Right lobe of liver (tissue), 6 donors: ENCODE data around the gene TNNC1. TPM values are rescaled to one million over a fixed set of nuclear protein-coding genes. Genes with fewer than 3 reads are reported as not detected.

Experiments used
- ATAC-seq, 4 donors: fragments of 200-7000 bp; cut with Tn5 transposase; one replicate each; pipeline ENCODE4 v1.9.1; 2020; ENCODE audit warnings: mild to moderate bottlenecking in 4 of 4, moderate library complexity in 4 of 4
- DNase-seq, 3 donors: peaks; one replicate each; pipeline ENCODE4 v3.0.0-alpha.2; 2020
- H3K27ac ChIP-seq, 3 donors: fragments of 200-600 bp; one replicate each; pipeline ENCODE4 v1.8.0; 2022
- H3K27me3 ChIP-seq, 2 donors: fragments of 200-600 bp; one replicate each; pipeline ENCODE4 v1.8.0; 2022
- H3K36me3 ChIP-seq, 4 donors: fragments of 200-600 bp; sonication (generic) in 1 of 4; one replicate each; pipeline versions ENCODE4 v1.5.1 to v1.8.0; 2017 to 2022; ENCODE audit warnings: control low read depth in 1 of 4
- H3K4me1 ChIP-seq, 4 donors: fragments of 200-600 bp; sonication (generic) in 1 of 4; one replicate each; pipeline versions ENCODE4 v1.5.1 to v1.8.0; 2017 to 2022; ENCODE audit warnings: control low read depth in 1 of 4
- H3K4me3 ChIP-seq, 3 donors: fragments of 200-600 bp; one replicate each; pipeline ENCODE4 v1.8.0; 2022
- H3K9me3 ChIP-seq, 4 donors: fragments of 200-600 bp; sonication (generic) in 1 of 4; one replicate each; pipeline versions ENCODE4 v1.5.1 to v1.8.0; 2017 to 2022; ENCODE audit warnings: control low read depth in 1 of 4
- CTCF ChIP-seq, 4 donors: fragments of 200-600 bp in 3 of 4; fragments of 450-650 bp in 1 of 4; IDR thresholded peaks; one replicate each; pipeline versions ENCODE4 v1.5.1 to v1.8.0; 2016 to 2022; ENCODE audit warnings: antibody characterized with exemption in 4 of 4, mild to moderate bottlenecking in 2 of 4
- POLR2A ChIP-seq: fragments of 450-650 bp; IDR thresholded peaks from one replicate; pipeline ENCODE4 v1.6.1; 2017; ENCODE audit warnings: antibody characterized with exemption, mild to moderate bottlenecking
- WGBS: methylation state at CpG from one replicate; pipeline ENCODE4 v1.1.6; 2018; ENCODE audit warnings: low coverage, low lambda C conversion rate; ENCODE audit not compliant: insufficient coverage; ENCODE audit errors: missing lambda C conversion rate; 5-methylcytosine and 5-hydroxymethylcytosine counted together
- intact Hi-C, 2 donors: fragments of 100-400 bp; cut with DNase I; formaldehyde crosslinking; loops; one replicate each; pipeline versions ENCODE4 v1.11.2 to v1.14.1; 2022
- total RNA-seq, 6 experiments: library from RNA; depleted of rRNA in 2 of 6; stranded (reverse); fragments of >200 nt in 2 of 6; fragmentation: NEBNext Ultra II Directional in 3 of 6; extraction: Animal tissue kit (Norgen Biotek cat#: 25700) in 3 of 6; gene quantifications; one replicate each; pipeline versions ENCODE4 v1.1.0 to v1.2.4, GENCODE V29; 2016 to 2023
- donor health status: DM: no; HTN: yes; CAD: no.
- donor health status: DM: no; HTN: no; CAD: no.
- donor health status: DM: no; HTN: no; CAD: no.
- donor health status: DM: no; HTN: yes; CAD: no.
- donor health status: DM: no; HTN: yes; CAD: no.

Gene TNNC1
- total RNA-seq, 6 experiments from 2014 or later = 0.55 to 12.2 (median 1.3) TPM

GRCh38 chr3:52452570-52453221, 1.1 kb downstream of the TNNC1 start:
- 71% methylated on average over 3 of the region's 11 CpGs for WGBS

GRCh38 chr3:52452126-52452525, 1.7 kb downstream of the TNNC1 start:
- WGBS = no CpG with 5 or more reads among the region's 6 CpGs
- intact Hi-C loops = no loop called here
- TF ChIP-seq CTCF (IDR thresholded peaks at IDR 0.05) = no peak
- TF ChIP-seq POLR2A = no peak
- Histone ChIP-seq H3K9me3 (no peaks in the 10 kb centered on the region), H3K27me3 (no peaks in the 10 kb centered on the region), H3K27ac (no peak overlapping the region), H3K36me3 (no peaks in the 10 kb centered on the region), H3K4me1 (peaks cover 0 to 15% (median 3%) of the 10 kb centered on the region in 4 donors), H3K4me3 (no peak overlapping the region)
- DNase-seq = no peak
- ATAC-seq = no peak

More at GRCh38 chr3:52452570-52453221, 1.1 kb downstream of the TNNC1 start:
- intact Hi-C loops = no loop called here
- no peak overlapping the region for H3K4me3 ChIP-seq
- H3K27ac ChIP-seq = no peak overlapping the region
- TF ChIP-seq POLR2A = no peak
- TF ChIP-seq CTCF (IDR thresholded peaks at IDR 0.05) = no peak
- DNase-seq (no peak), ATAC-seq (no peak)
- peaks cover 0 to 15% (median 3%) of the 10 kb centered on the region in 4 donors for H3K4me1 ChIP-seq
- no peaks in the 10 kb centered on the region for H3K9me3 ChIP-seq
- no peaks in the 10 kb centered on the region for H3K27me3 ChIP-seq
- H3K36me3 ChIP-seq = peaks cover 0 to 4% (median 0%) of the 10 kb centered on the region in 4 donors

GRCh38 chr3:52451237-52452083, 2.4 kb downstream of the TNNC1 start:
- Histone ChIP-seq H3K27me3 (no peaks in the 10 kb centered on the region), H3K27ac (no peak overlapping the region), H3K4me1 (peaks cover 0 to 8% (median 3%) of the 10 kb centered on the region in 4 donors), H3K36me3 (no peaks in the 10 kb centered on the region), H3K4me3 (no peak overlapping the region), H3K9me3 (no peaks in the 10 kb centered on the region)
- intact Hi-C loops = no loop called here
- WGBS = 84% methylated on average over 11 of the region's 24 CpGs
- ATAC-seq (no peak), DNase-seq (no peak)
- no peak for TF ChIP-seq CTCF (IDR thresholded peaks at IDR 0.05)
- no peak for TF ChIP-seq POLR2A

GRCh38 chr3:52450489-52451236, 3.2 kb downstream of the TNNC1 start:
- Histone ChIP-seq H3K27ac (no peak overlapping the region), H3K9me3 (no peaks in the 10 kb centered on the region), H3K4me1 (peaks cover 0 to 6% (median 3%) of the 10 kb centered on the region in 4 donors), H3K36me3 (no peaks in the 10 kb centered on the region), H3K4me3 (no peak overlapping the region), H3K27me3 (no peaks in the 10 kb centered on the region)
- intact Hi-C loops = no loop called here
- TF ChIP-seq POLR2A (no peak), CTCF (IDR thresholded peaks at IDR 0.05) (no peak)
- DNase-seq = no peak
- ATAC-seq = peak in 3 of 4 donors; percentile 1 to 16 (median 4)
- WGBS = 80% methylated on average over 2 of the region's 11 CpGs
